Activated naive CD4-positive, alpha-beta T cell treated with anti-CD3 and anti-CD28 coated beads, Interleukin-2, amount 50 U/mL, for 24 hours (primary cell): ENCODE data around the gene RAMP3.

Source experiments
- H3K27ac Mint-ChIP-seq: one replicate; pipeline ENCODE4 v1.8.0; 2021; ENCODE audit warnings: mild to moderate bottlenecking, mixed read lengths
- H3K27me3 Mint-ChIP-seq: one replicate; pipeline ENCODE4 v1.8.0; 2021; ENCODE audit warnings: mixed read lengths
- H3K36me3 Mint-ChIP-seq: one replicate; pipeline ENCODE4 v1.8.0; 2021; ENCODE audit warnings: mixed read lengths
- H3K4me1 Mint-ChIP-seq: one replicate; pipeline ENCODE4 v1.8.0; 2021; ENCODE audit warnings: mixed read lengths
- H3K4me3 Mint-ChIP-seq: one replicate; pipeline ENCODE4 v1.8.0; 2021; ENCODE audit warnings: mild to moderate bottlenecking, mixed read lengths
- H3K9me3 Mint-ChIP-seq: one replicate; pipeline ENCODE4 v1.8.0; 2021; ENCODE audit warnings: mixed read lengths

RAMP3 gene

DNA sequence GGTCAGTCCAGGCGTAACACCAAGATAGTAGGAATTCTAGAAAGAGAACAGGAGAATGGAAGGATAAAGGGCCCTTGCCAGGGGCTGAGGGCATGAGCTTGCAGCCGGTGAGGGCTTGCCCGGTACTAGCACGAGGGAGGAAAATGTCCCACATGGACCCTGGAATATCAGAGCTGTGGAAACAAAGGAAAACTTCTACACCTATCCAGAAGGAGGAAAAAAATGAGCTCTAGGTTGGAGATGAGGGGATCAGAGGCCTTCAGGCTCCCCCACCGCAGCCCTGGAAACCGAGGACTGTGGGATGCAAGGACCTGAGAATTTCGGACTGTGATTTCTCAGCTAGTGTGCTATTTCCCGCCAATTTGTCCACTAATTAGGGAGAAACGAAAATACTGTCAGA is 22.1 kb downstream of the RAMP3 start:
- Mint-ChIP-seq H3K4me1 (no peaks in the 10 kb centered on the region), H3K27me3 (no peaks in the 10 kb centered on the region), H3K27ac (no peak overlapping the region), H3K9me3 (no peaks in the 10 kb centered on the region), H3K36me3 (no peaks in the 10 kb centered on the region), H3K4me3 (no peak overlapping the region)

DNA sequence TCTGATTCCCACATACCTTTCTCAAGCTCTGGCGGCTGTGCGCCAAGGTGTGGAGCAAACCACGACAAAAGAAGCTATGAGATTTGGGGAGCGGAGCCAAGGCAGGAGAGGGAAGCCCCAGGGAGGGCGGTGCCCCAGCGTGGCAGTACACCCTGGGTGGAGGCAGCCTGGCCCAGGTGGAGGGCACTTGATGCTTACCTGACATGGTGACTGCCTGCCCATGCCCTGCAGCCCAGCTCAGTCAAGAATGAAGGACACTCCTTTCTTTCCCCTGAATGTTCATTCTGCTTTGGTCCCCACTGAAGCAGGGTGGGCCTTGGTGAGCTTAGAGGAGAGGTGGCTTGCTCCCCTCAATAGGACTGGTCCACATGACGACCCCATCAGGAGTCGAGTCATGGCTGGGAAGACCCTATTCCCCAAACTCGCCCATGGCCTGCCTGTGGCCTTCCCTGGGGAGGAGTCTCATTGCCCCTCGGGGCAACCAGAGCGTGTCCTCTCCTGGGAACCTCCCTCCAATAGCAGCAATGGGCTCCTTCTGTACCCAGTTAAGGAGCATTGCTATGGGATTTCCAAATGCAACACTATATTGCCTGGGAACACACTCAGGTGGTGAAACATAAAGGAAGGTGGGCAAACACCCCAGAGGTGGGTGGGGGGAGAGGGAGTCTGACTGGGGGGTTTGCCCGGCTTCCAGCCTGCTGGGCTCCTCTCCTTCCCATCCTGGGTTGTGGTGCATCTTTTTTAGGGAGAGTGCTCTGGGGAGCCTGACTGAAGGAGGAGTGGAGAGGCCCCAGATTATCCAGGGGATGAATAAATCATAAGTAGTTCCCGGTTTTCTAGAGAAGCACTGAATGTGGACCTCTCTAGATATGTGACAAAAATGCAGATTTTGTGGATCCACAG is 22.7 kb downstream of the RAMP3 start:
- Mint-ChIP-seq H3K4me1 (no peaks in the 10 kb centered on the region), H3K4me3 (no peak overlapping the region), H3K9me3 (no peaks in the 10 kb centered on the region), H3K27me3 (no peaks in the 10 kb centered on the region), H3K27ac (no peak overlapping the region), H3K36me3 (no peaks in the 10 kb centered on the region)

DNA sequence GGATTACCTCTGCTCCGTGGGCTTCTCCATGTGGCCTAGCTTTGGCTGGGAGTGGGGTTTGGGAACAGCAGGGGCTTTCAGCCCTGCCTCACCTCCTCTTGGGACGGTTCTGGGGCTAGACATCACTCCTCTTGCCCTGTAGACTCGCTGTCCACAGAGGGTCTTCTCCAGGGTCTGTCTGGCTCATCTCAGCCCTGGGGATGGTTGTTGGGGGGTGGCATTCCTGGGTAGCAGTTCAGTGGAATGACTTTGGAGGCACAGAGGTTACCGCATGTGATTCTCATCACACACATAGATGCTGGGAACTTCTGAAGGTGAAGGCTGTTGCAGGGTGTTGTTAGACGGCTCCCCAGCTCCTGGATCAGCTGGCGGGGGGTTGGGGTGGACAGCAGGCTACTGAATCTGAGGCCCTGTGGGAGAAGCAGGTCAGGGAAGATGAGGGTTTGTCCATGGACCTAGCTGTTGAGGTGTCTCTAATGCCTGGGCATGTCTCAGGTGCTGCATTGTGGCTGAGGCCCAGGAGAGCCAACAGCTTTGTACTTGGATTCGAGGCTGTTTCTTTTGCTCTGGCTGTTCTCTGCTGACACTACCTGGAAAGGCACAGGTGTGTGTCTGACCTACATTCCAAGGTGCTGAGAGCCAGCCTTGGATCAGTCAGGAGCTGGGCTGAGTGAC is 23.8 kb downstream of the RAMP3 start:
- Mint-ChIP-seq H3K27ac (no peak overlapping the region), H3K9me3 (no peaks in the 10 kb centered on the region), H3K27me3 (no peaks in the 10 kb centered on the region), H3K4me3 (no peak overlapping the region), H3K36me3 (no peaks in the 10 kb centered on the region), H3K4me1 (no peaks in the 10 kb centered on the region)

DNA sequence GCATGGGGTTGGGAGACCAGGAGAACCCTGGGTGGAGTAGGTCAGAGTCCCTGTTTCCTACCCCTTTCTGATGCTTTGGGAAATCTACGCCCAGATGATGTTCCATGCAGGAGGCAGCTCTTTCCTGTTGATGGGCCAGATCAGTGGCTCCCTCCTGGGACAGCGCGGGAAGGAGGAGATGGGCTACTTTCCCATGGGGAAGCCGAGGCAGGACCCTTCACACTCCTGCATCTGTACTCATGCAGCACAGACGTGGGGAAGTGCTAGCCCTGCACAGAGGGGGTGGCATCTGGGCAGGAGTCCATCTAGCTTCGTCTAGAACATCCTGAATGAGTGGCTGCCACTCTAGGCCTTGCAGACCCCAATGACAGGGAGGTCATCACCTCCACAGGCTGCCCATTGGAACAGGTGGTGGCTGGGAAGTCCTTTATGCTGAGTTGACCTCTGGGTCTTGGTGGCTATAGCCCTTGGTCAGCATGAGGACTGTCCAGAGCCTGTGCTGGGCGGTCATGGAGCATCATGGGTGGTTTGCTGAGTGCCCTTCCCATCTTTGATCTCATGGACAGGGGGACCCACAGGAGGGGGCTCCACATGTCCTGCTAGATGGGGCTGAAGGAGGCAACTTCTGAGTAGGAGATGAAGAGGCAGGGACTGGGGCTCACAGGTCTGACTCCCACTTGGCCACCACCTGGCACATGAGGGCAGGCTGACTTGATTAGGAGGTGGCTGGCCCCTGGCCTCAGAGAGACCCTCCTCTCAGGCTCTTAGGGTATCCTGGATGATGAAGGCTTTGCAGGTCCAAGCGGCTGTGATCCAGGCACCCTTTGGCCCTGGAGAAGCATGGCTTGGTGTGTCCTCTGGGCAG is 24.6 kb downstream of the RAMP3 start:
- no peaks in the 10 kb centered on the region for H3K27me3 Mint-ChIP-seq
- H3K4me1 Mint-ChIP-seq: no peaks in the 10 kb centered on the region
- H3K36me3 Mint-ChIP-seq: no peaks in the 10 kb centered on the region
- no peak overlapping the region for H3K27ac Mint-ChIP-seq
- H3K4me3 Mint-ChIP-seq: no peak overlapping the region
- H3K9me3 Mint-ChIP-seq: no peaks in the 10 kb centered on the region

DNA sequence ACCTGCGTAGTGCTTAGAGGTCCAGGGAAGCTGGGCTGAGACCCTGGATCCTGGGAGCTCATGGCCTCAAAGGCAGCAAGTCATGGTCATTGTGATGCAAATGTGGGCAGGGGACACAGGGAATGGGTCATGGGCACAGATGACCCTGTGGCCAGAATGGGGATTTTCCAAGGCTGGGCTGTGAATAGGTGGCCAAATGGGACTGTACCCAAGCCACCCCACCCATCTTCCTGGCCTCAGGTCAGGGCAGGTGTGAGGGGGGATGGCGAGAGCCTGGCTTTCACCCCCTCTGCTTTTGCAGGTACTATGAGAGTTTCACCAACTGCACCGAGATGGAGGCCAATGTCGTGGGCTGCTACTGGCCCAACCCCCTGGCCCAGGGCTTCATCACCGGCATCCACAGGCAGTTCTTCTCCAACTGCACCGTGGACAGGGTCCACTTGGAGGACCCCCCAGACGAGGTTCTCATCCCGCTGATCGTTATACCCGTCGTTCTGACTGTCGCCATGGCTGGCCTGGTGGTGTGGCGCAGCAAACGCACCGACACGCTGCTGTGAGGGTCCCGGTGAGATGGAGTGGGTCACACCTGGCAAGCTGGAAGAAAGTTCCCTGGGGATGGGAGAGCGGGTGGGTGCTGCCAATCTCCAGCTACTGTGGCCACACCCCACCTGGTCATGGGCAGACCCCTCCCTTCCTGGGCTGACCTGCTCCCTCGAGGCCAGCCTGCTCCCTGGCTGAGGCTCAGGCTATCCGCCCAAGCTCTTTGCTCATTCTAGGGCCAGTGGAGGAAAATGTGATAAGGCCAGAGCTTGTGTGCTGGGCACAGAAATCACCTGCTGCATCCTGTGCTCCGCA is 25.5 kb downstream of the RAMP3 start:
- Mint-ChIP-seq H3K27ac (no peak overlapping the region), H3K27me3 (no peaks in the 10 kb centered on the region), H3K4me1 (no peaks in the 10 kb centered on the region), H3K9me3 (no peaks in the 10 kb centered on the region), H3K4me3 (no peak overlapping the region), H3K36me3 (no peaks in the 10 kb centered on the region)

DNA sequence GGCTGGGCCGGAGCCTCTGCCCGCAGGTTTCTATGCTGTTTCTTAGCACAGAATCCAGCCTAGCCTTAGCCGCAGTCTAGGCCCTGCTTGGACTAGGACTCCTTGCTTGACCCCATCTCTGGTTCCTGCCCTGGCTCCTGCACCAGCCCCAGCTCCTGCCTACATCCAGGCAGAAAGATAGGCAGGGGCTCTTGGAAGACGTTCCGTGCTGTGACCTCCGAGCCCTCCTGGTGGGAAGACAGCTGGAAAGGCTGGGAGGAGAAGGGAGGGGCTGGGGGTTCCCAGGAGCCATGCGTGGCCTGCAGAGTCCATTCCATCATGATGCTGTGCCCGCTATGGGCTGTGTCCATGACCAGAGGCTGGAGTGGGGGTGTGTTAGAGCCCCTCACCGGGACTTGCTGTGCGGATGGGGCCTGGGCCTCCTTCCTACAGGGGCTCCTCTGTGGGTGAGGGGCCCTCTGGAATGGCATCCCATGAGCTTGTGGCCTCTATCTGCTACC is 26.2 kb downstream of the RAMP3 start:
- Mint-ChIP-seq H3K27ac (no peak overlapping the region), H3K36me3 (no peaks in the 10 kb centered on the region), H3K4me1 (no peaks in the 10 kb centered on the region), H3K9me3 (no peaks in the 10 kb centered on the region), H3K27me3 (no peaks in the 10 kb centered on the region), H3K4me3 (no peak overlapping the region)

DNA sequence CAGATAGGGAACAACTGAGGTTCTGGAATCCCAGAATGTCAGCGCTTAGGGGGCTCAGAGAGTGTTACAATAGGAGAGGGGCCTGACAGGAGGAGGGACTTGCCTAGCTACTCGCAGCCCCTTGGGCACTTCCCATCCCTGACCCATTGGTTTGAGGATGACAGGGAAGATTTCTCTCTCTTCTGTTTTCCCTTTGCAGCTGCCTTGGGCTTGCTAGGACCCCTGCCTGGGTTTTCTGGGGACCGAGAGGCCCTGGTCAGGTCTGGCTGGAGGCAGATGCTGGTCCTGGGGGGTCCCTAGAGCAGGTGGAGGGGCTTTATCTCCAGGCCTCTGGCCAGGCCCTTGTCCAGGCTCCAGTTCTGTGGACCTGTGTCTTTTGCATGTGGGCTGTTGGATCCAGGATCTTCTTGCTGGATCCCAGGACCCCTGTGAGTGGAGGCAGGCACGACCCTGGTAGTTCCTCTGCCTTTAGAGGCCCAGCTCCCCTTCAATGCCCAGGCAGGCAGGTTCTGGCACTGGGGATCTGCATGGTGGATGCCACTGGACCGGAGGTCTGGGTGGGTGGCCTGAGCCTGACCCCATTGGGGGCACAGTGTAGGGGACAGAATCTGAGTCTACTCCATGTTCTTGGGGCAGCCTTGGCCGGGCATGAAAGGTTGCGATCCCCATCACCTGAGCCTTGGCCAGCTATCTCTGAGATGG is 26.9 kb downstream of the RAMP3 start:
- Mint-ChIP-seq H3K27me3 (no peaks in the 10 kb centered on the region), H3K27ac (no peak overlapping the region), H3K36me3 (no peaks in the 10 kb centered on the region), H3K4me1 (no peaks in the 10 kb centered on the region), H3K4me3 (no peak overlapping the region), H3K9me3 (no peaks in the 10 kb centered on the region)

DNA sequence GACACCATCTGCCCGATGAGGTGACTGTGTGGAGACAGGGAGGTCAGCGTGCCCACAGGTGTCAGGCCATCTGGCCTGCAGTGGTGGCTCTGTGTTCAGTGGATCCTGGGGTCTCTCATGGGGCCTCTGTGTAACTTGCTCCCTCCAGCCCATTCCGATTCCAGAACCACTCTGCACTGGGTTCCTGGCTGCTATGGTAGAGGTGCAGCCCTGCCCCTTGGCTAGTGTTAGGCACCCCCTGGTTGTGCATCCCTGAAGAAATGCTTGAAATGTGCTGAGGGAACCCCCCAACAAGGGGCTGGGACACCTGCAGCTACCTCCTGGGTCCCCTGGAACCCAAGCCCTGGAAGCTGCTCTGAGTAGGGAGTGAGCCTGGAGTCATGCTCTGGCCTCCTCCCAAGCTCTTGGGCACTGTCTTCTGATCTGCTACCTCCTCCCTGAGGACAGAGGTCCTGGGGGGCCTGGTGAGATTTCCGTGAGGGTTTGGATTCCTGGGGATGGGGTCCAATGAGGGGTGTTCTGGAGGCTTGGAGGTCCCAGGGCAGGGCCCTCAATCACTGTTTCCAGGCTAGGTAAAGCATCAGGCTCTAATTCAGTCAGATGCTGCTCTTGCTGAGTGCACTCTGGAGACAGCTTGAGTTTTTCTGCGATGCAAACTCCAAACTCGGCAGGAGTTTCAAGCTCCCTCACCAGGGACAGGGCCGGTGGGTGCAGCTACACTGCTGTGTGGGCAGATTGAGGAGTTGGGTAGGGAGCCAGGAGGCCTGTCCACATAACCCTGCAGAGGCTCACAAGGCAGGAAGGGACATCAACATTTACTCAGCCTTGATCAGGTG is 27.7 kb downstream of the RAMP3 start:
- Mint-ChIP-seq H3K9me3 (no peaks in the 10 kb centered on the region), H3K4me3 (no peak overlapping the region), H3K27me3 (no peaks in the 10 kb centered on the region), H3K4me1 (no peaks in the 10 kb centered on the region), H3K27ac (no peak overlapping the region), H3K36me3 (no peaks in the 10 kb centered on the region)

DNA sequence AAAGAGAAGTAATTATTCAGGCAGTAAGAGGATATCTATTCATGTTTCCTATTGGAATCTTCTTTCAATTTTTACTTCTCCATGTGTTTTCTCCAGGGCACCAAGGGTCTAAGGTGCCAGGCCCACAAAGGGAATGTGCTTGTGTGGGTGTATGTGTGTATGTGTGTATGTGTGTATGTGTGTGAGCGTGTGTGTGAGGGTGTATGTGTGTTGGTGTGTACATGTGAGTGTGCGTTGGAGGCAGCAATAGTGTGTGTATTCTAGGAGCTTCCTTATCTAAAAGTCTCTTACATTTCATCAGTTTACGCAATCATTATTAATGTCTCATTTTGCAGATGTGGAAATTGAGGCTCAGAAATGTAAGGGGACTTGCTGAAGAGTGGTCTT is 28.3 kb downstream of the RAMP3 start:
- Mint-ChIP-seq H3K27me3 (no peaks in the 10 kb centered on the region), H3K4me3 (no peak overlapping the region), H3K9me3 (no peaks in the 10 kb centered on the region), H3K4me1 (no peaks in the 10 kb centered on the region), H3K36me3 (no peaks in the 10 kb centered on the region), H3K27ac (no peak overlapping the region)

DNA sequence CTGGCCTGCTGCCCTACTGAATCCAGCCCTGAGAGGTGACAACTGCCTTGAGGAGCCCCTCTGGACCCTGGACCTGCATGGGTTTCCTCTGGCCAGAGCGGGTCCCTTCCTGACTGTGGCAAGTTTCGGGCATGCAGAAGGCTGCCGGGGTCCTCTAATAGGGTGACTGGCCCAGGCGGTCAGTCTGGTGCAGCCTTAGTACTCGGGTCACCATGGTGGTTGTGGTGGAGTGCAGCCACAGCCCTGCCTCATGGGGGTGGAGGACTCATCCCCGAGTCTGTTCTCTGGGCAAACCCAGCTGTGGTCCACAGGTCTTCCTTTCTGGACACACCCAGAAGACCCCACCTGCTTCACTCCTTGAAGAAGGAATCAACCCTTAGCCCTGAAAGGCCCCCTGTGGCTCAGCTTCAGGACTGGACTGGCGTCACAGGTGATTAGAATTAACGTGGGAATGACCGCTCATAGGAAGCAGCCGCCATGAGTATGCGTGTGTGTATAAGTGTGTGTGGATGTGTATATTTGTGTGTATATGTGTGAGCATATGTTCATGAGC is 28.7 kb downstream of the RAMP3 start:
- Mint-ChIP-seq H3K4me1 (no peaks in the 10 kb centered on the region), H3K4me3 (no peak overlapping the region), H3K36me3 (no peaks in the 10 kb centered on the region), H3K9me3 (no peaks in the 10 kb centered on the region), H3K27ac (no peak overlapping the region), H3K27me3 (no peaks in the 10 kb centered on the region)

DNA sequence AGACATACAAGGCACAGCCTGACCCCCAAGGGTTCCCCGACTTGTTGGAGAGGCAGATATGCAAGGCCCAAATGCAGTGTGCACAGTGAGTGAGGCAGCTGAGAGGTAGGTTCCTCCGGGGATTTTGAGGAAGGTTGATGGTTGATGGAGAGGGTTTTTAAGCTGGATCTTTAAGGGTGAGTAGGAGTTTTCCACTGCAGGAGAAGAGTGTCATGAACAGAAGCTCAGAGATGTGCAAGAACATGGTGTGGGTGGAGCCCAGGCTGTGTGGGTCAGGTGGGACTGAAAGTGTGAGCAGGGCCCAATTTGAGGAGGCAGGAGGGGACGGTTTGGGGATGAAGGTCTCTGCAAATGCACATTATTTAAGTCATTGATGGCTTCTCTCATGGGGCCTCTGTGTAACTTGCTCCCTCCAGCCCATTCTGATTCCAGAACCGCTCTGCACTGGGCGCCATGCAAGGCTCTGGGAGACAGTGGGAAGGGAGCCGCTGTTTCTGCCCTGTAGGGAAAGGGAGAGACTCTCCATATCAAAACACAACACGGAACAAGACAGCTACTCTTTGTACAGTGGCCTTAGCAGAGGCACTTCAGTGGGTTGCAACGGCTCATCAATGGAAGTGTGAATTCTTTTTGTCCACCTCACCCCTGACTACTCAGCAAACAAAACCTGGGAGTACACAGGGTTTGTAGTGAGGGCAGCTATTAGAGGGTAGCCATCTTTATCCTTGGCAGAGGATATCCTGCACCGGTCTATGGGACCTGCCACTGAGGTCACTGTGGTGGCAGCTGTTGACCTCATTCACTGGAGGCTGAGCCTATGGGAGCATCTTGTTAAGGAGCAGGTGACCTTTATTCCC is 29.7 kb downstream of the RAMP3 start:
- no peak overlapping the region for H3K27ac Mint-ChIP-seq

DNA sequence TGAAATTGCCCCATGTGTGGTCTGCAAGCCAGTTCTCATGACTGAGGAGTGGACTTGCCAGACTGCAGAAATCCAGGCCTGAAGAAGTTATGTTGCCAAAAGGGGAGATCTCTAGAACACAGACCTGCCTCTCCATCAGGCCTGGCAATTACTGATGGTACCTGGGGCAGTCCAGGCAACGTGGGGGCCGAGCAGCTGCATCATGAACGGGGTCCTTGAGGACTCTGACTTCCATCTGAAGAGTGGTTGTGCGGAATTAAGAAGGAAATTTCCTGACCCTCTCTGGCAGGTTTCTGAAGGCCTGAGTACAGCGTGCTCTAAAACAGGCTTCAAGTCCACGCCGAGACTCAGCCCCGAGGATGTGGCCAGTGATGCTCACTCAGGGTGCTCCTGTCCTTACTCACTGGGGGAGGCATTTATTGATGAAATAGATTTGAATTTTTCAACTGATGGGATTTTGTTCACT is 30.4 kb downstream of the RAMP3 start:
- H3K27me3 Mint-ChIP-seq: no peaks in the 10 kb centered on the region
- no peaks in the 10 kb centered on the region for H3K36me3 Mint-ChIP-seq
- no peak overlapping the region for H3K4me3 Mint-ChIP-seq
- no peaks in the 10 kb centered on the region for H3K4me1 Mint-ChIP-seq
- no peaks in the 10 kb centered on the region for H3K9me3 Mint-ChIP-seq
- no peak overlapping the region for H3K27ac Mint-ChIP-seq

More for the DNA sequence above, 29.7 kb downstream of the RAMP3 start:
- Mint-ChIP-seq H3K4me3 (no peak overlapping the region), H3K27me3 (no peaks in the 10 kb centered on the region), H3K4me1 (no peaks in the 10 kb centered on the region), H3K9me3 (no peaks in the 10 kb centered on the region), H3K36me3 (no peaks in the 10 kb centered on the region)

DNA sequence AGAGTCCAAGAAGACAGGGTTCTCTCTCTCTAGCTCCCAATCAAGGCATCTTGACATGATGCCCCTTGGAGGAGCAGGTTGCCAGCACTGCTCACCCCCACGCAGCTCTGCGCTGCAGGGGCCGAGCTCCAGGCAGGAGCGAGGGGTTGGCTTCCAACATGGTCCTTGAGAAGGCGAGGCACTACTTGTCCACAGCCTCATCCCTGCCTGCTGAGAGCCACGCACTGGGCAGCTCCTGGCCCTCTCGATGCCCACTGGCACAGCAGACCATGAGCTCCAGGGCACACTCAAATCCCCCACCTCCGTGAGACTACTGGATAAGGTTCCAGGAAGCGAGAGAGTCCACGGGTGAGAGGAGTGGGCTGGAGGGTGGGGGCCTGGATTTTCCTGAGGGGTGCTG is 31.1 kb downstream of the RAMP3 start:
- no peaks in the 10 kb centered on the region for H3K9me3 Mint-ChIP-seq
- H3K27me3 Mint-ChIP-seq: no peaks in the 10 kb centered on the region
- no peaks in the 10 kb centered on the region for H3K4me1 Mint-ChIP-seq

More for the DNA sequence above, 31.1 kb downstream of the RAMP3 start:
- Mint-ChIP-seq H3K27ac (no peak overlapping the region), H3K4me3 (no peak overlapping the region), H3K36me3 (no peaks in the 10 kb centered on the region)
